ENCODE data around the gene NF2.

NF2 gene

DNA sequence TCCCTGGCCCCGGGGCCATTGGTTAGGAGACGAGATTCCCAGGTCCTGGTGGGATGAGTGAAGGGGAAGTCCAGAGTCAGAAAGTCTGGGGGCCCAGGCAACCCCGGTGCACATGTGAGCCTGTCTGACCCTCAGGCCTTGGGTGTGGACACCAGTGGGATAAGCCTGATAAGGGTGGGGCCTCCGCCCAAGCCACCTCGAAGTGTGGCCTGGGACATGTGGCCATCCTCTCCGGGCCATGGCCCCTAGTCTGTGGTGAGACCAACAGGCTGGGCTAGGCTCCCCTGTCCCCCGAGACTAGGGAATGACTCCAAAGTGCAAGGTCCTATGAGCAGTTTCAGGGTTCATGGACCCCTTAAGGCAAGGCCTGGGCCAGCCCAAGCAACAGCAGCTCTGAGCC lies 122.7 kb downstream of the NF2 start:
- DNase-seq, result no peak

DNA sequence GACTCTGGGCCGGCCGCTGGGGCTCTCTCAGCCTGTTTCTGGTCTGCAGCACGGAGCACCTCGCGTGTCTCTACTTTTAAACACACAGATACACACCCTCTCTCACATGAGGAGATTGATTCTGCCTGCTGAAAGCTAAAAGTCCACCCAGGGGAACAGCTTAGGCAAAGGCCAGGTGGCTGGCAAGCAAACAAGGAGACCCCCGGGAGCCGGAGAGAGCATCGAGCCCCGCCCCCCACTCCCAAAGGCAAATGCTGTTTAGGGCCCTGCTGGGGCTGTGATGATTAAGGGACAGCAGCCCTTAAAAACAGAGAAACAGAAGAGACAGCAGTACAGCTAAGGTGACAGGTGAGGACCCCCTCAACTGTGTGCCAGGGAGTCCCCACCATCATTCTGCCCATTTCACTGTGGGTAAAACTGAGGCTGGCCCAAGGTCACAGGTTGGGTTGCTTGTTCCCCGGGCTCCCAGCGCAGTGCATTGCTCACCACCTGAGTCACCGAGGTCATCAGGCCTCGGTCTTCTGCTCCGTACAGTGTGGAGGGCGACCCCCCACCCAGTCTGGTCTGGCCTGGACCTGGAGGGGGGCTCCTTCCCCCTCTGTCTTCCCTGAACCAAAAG lies 123.2 kb downstream of the NF2 start:
- no peak for DNase-seq

DNA sequence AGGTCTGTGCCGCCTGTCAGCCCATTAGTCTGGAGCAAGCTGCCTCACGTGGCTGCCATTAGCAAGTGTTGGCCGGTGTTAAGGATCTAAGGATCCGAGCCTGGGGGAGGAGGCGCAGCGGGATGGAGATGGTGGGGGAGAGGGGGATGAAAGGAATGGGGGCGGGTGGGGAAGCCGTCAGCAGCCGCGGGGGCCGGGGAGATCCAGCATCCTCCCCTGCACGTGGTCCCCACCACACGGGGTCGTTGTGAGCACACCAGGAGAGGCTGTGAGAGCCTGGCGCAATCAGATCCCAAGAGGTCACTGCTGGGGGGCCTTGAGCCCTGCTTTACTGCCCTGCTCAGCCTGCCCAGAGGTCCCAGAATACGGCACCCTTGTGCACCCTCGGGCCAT lies 123.7 kb downstream of the NF2 start:
- DNase-seq, result peak in 2 of 3 donors; percentile 24 to 54

DNA sequence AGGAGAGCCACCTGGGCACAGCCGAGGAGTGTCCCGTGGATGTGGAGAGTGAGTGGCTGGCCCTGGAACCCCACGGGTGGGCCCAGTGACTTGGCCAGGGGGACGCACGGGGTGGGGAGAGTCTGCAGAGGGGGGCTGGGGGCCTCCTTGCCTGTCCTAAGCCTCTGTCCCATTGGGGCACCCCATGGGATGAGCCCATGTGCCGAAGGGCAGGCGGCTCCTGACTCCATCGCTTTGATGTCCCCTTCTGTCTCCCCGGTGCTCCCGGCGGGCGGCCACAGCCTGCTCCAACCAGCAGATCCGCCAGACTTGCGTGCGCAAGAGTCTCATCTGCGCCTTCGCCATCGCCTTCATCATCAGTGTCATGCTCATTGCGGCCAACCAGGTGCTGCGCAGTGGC lies 125.7 kb downstream of the NF2 start:
- DNase-seq, result no peak

DNA sequence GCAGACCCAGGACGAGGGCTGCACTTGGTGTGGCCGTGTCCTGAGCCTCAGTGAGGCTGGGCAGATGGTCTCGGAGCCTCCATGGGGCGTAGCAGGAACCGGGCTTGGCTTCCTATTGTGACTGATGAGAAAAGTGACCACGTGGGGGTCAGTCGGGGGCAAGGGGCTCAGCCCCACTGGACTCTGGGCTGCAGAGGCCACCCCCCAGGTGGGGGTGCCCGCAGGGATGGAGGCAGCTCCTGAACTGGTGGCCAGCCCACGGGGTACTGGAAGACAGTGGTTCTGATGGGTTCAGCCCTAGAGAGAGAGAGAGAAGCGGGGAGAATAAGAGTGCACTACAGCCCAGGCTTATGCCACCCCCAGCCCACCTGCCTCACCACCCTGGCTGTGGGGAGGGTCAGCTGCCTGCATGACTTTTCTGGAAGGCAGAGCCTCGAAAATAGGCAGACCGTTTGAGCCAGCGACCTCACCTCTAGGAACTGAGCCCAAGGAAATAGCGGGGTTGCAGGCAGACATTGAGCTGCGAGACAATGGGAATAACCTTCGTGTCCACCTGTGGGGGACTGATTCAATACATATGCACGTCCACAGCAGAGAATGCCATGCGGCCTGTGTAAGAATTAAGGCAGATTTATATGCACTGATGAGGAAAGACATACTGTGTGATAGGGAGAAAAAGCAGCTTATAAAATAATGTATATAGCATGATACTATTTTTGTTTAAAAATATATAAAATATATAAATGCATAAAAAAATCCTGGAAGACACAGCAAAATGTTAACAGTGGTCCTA lies 127.8 kb downstream of the NF2 start:
- no peak for DNase-seq

DNA sequence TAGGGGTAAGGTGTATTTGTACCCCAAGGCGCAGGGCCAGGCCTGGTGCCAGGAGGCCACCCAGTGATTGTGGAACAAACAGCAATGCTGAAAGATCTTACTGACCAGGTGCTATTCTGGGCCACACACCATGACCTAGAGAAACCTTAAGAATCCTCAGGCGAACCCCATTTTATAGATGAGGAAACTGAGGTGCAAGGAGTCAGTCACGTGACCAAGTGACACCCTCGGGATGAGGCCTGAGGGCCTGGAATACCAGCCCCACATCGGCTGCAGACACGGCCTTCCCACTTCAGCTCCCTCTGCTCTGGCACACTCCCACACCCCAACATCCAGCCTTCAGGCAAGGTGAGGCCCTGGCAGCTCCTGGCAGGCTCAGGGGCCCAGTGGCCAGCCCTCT lies 129.4 kb downstream of the NF2 start:
- no peak for DNase-seq

DNA sequence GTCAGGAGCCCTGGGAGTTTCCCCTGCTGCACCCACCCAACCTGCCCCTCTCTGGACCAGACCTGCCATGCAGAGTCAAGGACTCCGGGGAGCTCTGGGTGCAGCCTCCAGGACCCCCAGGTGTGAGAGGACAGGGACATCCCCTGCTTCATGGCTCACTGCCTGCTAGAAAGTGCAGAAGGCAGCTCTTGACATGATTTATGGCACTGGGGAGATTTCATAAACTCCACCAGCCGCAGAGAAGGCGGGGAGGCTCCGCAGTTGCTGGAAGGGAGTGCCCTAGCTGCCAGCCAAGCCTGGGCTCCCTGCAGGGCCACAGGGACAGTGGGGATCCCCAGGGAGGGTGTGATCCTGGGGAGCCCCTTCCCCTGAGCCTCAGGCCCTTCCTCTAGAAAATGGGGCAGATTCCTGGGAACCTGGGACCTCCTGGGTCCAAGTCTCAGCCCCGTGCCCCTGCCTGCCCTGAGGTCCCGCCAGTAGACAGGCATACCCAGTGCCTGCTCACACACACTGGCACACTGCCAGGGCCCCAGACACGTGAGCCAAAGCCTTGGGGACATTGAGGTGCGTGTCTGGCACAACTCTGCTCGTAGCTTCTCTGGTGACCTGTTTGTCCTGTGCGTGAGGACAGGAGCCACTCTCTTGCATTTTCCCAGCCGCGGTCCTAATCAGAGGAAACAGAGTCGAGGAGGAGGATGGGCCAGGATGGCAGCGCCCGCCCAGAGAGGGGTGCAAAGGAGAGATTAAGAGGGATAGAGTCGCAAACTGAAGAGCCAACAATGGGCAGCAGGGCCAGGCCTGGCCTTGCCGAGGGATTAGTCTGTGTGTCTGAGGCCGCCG lies 130.1 kb downstream of the NF2 start:
- no peak for DNase-seq

DNA sequence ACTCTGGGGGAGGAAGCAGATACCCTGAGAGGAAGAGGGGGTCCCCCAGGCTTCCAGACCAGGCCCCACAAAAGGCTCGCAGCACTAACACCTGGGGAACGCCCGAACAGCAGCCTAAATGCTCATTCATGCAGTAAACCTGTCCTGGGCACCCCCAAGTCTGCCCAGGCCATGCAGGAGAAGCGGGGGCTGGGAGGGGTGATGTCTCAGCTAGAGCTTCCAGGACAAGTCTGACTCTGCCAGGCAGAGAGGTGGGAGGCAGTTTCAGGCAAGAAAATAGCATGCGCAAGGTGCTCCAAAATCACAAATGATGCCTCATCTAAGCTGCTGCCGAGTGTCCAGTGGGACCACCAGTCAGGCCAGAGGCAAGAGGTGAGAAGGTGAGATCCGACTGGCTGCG lies 131.0 kb downstream of the NF2 start:
- DNase-seq, result no peak

DNA sequence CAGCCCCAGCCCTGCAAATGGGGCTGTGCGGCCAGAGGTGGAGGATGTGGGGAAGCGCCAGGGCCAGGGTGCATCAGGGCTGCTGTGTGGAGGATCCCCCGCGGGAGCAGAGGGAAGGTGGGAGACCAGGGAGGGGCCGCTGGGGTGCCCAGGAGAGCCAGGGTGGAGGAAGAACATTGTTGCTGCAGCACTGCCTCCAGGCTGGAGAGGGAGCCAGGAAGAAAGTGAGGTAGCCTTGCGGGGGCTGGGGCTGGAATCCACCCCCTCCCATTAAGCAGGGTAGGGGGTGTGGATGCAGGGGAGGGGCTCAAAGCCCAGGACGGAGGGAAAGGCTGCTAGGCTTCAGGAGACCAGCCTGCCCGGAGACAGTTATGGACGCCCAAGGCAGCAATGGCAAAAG lies 131.4 kb downstream of the NF2 start:
- DNase-seq, result no peak

DNA sequence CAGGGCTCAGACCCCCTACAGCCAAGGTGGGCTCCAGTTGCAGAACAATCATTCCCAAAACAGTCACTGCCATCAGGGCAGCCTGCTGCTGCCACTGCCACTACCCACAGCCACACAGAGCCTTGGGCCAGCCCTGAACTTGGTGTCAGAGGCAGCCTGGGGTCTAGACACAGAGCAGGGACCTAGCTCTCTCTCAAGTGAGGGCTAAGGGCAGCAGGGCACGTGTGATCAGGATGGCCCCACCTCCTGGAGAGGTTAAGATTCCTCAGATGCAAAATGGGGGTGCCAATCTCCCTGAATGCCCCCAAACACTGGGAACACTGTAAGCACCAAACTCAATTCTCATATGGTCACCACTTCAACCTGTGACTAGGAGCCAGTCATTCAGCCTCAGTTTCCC lies 132.0 kb downstream of the NF2 start:
- no peak for DNase-seq

DNA sequence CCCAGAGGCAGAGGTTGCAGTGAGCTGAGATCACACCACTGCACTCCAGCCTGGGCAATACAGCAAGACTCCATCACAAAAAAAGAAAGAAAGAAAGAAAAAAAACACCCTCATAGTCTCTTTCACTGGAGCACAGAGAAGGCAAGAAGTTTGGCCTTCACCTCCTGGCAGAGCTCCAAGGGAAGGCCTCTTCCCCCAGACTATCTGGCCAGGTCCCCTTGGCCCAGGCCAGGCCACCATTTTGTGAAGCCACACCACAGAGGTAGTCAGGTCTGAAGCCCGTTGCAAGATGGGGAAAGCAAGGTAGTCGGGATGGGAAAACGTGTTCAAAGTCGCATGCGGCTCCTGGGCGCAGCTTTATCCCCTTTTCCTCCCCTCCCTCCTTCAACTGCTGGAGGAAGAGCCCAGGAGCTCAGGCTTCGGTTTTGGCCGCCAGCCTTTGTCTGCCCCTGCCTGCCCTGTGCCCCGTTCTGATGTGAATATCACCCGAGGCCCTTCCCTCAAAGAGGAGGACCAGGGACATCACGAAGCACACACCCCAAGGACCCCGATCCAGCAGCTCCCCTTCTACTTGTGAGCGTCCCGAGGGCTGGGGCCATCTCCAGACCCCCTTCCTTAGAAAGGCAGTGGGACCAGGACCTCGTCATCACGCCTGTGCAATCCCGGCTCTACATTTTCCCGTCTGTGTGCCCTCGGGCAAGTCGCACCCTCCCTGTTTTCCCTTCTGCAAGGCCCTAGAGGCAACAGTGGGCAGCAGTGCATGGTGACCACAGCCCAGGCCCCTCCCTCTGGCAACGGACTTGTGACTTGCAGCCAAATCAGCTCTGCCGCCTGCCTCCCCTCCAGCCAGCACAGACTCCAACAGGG lies 134.1 kb downstream of the NF2 start:
- no peak for DNase-seq

DNA sequence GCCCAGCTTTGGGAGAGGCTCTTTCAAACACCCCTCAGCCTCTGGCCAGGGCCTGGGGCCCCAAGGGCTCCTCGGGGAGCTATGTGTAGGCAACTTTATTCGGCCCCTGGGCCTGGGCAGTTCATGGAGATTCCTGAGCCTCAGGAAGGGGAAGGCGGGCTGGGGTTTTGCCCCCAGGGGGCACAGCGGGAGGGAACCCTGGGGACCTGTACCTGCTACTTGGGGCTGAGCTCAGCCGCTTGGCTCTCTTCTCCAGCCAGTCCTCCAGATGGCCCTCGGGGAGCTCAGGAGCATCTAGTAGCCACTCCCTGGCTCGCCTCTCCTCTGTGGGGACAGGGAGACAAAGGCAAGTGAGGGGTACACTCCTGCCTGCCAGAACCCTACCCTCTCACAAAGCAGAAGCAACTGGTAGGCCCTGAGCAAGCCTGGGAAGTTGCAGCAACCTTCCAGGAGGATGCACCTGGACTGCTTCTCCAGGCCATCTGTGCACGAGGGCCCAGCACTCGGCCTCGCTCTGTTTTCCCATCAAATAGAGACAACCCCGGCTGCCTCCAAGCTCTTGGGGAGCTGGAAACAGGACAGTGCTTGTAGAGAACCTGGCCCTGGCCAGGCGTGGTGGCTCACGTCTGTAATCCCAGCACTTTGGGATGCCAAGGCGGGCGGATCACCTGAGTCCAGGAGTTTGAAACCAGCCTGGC lies 134.8 kb downstream of the NF2 start:
- no peak for DNase-seq

DNA sequence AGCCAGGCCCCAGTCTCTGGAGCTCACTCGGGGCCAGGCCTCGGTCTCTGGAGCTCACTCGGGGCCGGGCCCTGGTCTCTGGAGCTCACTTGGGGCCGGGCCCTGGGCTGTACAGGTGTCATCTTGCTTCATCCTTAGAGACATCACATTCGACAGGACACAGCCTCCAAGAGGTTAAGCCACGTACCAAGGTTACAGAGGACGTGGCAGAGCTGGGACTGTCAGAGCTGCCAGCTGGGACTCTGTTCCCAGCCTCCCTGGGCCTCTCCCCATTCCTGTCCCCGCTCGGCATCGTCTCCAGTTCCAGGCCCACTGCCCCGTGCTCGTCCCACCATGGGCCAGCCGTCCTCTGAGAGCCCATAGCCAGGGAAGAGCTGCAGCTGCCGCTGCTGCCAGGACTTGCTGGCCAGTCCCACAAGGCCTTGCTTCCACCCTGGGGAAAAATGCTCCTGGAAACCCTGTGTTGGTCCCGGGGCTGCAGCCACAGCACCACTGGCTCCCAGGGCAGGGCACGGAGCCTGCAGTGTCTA lies 136.0 kb downstream of the NF2 start:
- DNase-seq, result no peak

DNA sequence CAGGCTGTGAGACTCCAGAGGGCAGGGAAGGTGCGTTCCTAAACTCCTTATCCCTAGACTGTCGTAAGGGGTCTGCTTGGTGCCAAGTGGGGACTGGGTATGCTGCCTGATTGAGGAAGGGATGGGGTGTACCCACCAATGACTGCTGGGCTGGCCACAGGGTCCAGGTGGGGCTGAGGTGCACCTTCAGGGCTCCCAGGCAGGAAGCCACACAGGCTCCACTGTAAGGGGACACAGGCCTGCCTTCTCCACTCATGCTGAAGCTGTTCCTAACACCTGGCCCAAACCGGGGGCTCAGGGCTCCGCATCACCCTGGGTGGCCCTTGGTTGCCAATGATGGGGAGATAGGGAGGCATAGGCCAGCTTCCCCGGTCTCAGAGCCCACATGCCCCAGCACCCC lies 136.8 kb downstream of the NF2 start:
- DNase-seq, result no peak

DNA sequence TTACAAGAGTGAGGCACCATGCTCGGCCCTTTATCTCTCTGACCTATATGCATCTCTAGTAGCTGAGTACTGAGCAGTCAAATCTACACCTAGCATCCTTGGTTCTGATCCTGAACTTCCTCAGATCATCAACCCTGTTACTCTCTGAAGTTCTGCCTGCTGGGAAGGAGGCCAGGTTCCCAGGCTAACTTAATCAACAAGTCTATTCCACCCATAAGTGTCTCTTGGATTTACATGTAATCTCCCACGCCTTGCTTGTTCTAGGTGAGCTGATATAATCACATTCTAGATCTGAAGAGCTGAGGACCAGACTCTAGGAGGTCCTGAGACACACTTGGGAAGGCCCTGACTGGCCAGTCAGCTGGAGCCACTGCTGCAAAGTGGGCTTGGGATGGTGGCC lies 138.5 kb downstream of the NF2 start:
- no peak for DNase-seq

DNA sequence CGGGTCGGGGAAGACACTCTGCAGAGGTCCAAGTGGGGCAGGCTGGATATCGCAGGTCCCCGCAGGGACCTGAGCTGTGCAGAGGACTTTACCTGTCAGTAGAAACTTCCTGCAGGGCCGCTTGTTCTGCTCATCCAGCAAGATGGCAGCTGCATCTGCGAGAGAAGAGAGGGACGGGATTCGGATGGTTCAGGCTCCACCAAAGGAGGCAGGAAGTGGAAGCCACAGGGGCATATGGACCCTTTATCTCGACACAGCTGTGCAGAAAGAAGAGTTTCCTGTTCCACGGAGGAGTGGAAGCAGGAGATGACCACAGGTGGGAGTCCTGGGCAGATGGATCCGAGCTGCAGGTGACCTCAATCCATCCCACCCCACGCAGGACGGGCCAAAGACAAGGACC lies 138.9 kb downstream of the NF2 start:
- DNase-seq, result no peak

DNA sequence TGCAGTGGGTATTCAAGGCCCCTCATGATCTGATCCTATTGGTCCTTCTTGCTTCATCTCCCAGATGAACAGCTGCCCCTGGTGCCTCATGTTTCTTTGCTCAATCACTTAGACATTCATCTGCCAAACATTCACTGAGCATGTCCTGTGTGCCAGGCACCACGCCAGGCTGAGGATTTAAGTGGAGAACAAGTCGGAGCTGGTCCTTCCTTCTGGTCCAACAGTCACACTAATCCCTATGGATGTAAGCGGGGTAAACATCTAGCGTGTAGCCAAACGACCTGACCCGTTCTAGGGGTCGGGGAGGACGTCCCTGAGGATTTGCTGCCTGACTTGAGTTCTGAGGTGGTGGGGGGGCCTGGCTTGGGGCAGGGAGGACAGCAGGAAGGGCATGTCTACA lies 141.5 kb downstream of the NF2 start:
- no peak for DNase-seq

DNA sequence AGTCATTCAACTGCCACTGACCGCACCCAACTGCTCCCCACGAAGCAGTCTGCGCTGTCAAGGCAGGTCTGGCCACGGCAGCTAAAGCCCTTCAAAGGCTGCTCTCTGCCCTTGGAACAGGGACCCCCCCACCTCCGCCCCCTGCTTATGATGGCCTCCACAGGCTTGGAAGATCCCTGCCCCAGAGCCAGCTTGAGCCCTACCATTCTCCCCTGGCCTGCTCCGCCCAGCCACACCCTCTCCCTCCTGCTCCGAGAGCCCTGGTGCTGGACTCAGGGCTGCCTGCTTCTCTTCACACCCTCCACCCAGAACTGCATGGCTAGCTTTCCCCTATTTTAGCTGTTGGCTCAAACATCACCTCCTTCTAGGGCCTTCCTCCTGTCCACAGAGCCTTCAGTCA lies 144.4 kb downstream of the NF2 start:
- no peak for DNase-seq

All from suppressor macrophage treated with lipopolysaccharide for 1 hour (primary cell).